DND-41 (cell line): Measurements from ENCODE around the gene MACF1.

Source experiments
- ATAC-seq: fragments of 200-7000 bp; cut with Tn5 transposase; 3 replicates; pipeline ENCODE4 v1.9.1; 2021; ENCODE audit warnings: low read depth; ENCODE audit not compliant: insufficient read depth
- DNase-seq: peaks from one replicate; pipeline ENCODE4 v3.0.0-alpha.2; 2020
- H2AFZ ChIP-seq: 2 replicates; pipeline ENCODE4 v1.6.0; 2012; ENCODE audit warnings: low read depth, low read length
- H3K27ac ChIP-seq: 2 replicates; pipeline ENCODE4 v1.5.1; 2012; ENCODE audit warnings: low read length, inconsistent platforms
- H3K27me3 ChIP-seq: fragments of 200-600 bp; sonication (generic); 2 replicates; pipeline ENCODE4 v1.6.0; 2012; ENCODE audit warnings: low read length, mild to moderate bottlenecking, inconsistent platforms; ENCODE audit not compliant: insufficient read depth, poor library complexity
- H3K36me3 ChIP-seq: 2 replicates; pipeline ENCODE4 v1.5.1; 2012; ENCODE audit warnings: low read length, inconsistent platforms; ENCODE audit not compliant: insufficient read depth
- H3K4me1 ChIP-seq: 2 replicates; pipeline ENCODE4 v1.5.1; 2012; ENCODE audit warnings: mild to moderate bottlenecking, low read length; ENCODE audit not compliant: insufficient read depth
- H3K4me2 ChIP-seq: 2 replicates; pipeline ENCODE4 v1.6.0; 2012; ENCODE audit warnings: mild to moderate bottlenecking, moderate library complexity, low read length, inconsistent platforms; ENCODE audit not compliant: insufficient read depth
- H3K4me3 ChIP-seq, 2 experiments: fragments of 200-600 bp in 1 of 2; shearing (Covaris generic) in 1 of 2; 2 replicates each; pipeline ENCODE4 v1.5.1; 2012 to 2016; ENCODE audit warnings: inconsistent platforms in 2 of 2, low read length in 2 of 2, mild to moderate bottlenecking in 2 of 2, low read depth in 1 of 2, moderate library complexity in 1 of 2
- H3K79me2 ChIP-seq: 2 replicates; pipeline ENCODE4 v1.6.0; 2012; ENCODE audit warnings: low read length, inconsistent platforms; ENCODE audit not compliant: insufficient read depth
- H3K9ac ChIP-seq: 2 replicates; pipeline ENCODE4 v1.6.0; 2012; ENCODE audit warnings: low read depth, mild to moderate bottlenecking, inconsistent platforms, low read length, moderate library complexity
- H3K9me3 ChIP-seq: 2 replicates; pipeline ENCODE4 v1.5.1; 2012; ENCODE audit warnings: low read length, moderate library complexity, mild to moderate bottlenecking, inconsistent platforms; ENCODE audit not compliant: insufficient read depth, severe bottlenecking
- H4K20me1 ChIP-seq: 2 replicates; pipeline ENCODE4 v1.6.0; 2012; ENCODE audit warnings: low read length; ENCODE audit not compliant: insufficient read depth
- CTCF ChIP-seq: IDR thresholded peaks from 2 replicates; pipeline ENCODE4 v1.5.1; 2012; ENCODE audit warnings: borderline replicate concordance, low read length, moderate library complexity, mild to moderate bottlenecking; ENCODE audit not compliant: poor library complexity, severe bottlenecking; ENCODE audit errors: extremely low read depth
- EZH2 ChIP-seq: IDR thresholded peaks from 3 replicates; pipeline ENCODE4 v1.6.1; 2012; ENCODE audit warnings: borderline replicate concordance, low read depth, mild to moderate bottlenecking, moderate library complexity, low read length, inconsistent platforms; ENCODE audit not compliant: severe bottlenecking

Gene MACF1

DNA sequence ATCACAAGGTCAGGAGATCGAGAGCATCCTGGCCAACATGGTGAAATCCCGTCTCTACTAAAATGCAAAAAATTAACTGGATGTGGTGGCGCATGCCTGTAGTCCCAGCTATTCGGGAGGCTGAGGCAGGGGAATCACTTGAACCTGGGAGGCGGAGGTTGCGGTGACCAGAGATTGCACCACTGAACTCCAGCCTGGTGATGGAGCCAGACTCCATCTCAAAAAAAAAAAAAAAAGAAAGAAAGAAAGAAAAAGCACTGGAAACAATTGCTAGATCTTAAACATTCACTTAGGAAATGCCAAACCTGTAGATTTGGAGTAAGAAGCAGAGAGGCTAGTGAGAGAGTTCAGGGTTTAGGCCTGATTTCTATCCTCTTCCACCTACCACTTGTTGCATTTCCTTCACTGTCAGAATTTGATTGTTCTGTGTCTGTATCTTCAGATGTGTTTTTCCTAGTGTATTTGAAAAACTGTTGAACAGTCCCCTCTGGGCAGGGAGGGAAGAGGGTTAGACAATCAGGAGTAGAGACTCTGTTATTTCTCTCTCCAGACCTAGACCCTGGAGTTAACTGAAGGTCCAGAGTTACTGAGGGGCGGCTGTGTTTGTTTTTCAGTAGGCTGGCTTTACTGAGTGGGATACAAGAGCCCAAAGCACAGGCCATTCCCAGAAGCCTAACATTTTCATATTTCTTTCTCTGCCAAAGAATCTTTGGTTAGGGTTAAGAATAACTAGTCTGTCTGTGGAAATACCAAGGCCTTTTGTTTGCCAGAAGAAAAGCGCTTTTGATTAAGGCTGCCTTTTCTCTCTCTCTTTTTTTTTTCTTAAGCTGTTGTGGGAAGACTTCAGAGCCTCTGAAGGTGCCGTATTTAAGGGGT, 31.1 kb upstream of the MACF1 start:
- Histone ChIP-seq H3K4me1 (no peaks in the 10 kb centered on the region), H4K20me1 (no peaks in the 10 kb centered on the region; the same call in 1 of the 2 replicates), H3K4me3 (no peak overlapping the region), H3K36me3 (no peaks in the 10 kb centered on the region), H3K27me3 (no peaks in the 10 kb centered on the region), H3K79me2 (no peaks in the 10 kb centered on the region; the same call in 1 of the 2 replicates), H3K4me2 (no peak overlapping the region), H2AFZ (no peak overlapping the region), H3K9me3 (no peaks in the 10 kb centered on the region), H3K27ac (no peak overlapping the region), H3K9ac (no peak overlapping the region)
- TF ChIP-seq CTCF (peak; percentile 29), EZH2 (no peak)
- no peak for ATAC-seq
- no peak for DNase-seq

GRCh38 chr1:39173995-39174380, 30.5 kb upstream of the MACF1 start:
- no peak overlapping the region for H3K27ac ChIP-seq
- no peak overlapping the region for H3K9ac ChIP-seq
- no peak for ATAC-seq
- no peaks in the 10 kb centered on the region; the same call in 1 of the 2 replicates for H3K79me2 ChIP-seq
- no peaks in the 10 kb centered on the region for H3K4me1 ChIP-seq
- no peak overlapping the region for H3K4me3 ChIP-seq
- no peaks in the 10 kb centered on the region for H4K20me1 ChIP-seq
- no peak overlapping the region for H2AFZ ChIP-seq
- no peak for DNase-seq
- no peaks in the 10 kb centered on the region for H3K9me3 ChIP-seq
- H3K27me3 ChIP-seq, result no peaks in the 10 kb centered on the region
- no peak overlapping the region for H3K4me2 ChIP-seq
- no peaks in the 10 kb centered on the region for H3K36me3 ChIP-seq
- TF ChIP-seq EZH2, result no peak
- no peak for TF ChIP-seq CTCF

DNA sequence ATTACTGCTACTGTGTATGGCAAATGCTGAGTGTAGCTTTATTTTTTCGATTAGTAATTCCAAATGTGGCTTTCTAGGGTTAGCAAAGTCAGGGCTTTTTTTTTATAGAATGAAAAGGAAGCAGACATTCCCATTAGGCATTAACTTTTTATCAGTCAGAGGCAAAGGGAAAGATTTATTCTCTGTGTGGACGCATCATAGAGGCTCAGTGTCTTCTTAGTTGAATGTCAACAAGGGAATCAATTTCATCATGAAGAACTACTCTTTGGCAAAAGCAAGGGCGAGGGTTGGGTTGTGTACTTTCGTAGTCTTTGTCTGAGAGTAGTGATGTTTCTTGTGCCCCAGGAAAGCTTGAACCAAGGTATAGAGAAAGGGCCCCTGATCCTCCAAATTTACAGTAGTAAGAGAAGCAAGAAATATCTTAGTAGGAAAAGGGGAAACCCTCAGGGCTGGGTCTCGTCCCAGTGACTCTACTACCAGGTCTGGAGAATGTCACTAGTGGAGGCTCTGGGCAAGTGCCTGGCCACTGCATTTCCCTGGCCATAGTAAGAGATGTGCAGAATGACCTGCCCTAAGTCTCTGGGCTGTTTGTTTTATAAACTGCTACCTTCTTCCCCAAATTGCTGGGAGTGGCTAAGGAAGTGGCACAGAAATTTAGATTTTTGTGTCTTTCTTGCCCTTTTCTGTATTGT, 30.0 kb upstream of the MACF1 start:
- Histone ChIP-seq H3K4me2 (no peak overlapping the region), H2AFZ (no peak overlapping the region), H3K9ac (no peak overlapping the region), H3K36me3 (no peaks in the 10 kb centered on the region), H3K79me2 (no peaks in the 10 kb centered on the region; the same call in 1 of the 2 replicates), H4K20me1 (no peaks in the 10 kb centered on the region), H3K9me3 (no peaks in the 10 kb centered on the region), H3K4me3 (no peak overlapping the region), H3K27ac (no peak overlapping the region), H3K27me3 (no peaks in the 10 kb centered on the region), H3K4me1 (no peaks in the 10 kb centered on the region)
- DNase-seq, result no peak
- no peak for ATAC-seq
- TF ChIP-seq CTCF (no peak), EZH2 (no peak)
